Fibroblast of mammary gland (primary cell): Measurements from ENCODE around the gene ZBTB44.
"Not testable (repeated sequence)": the region's sequence is repeated elsewhere in the genome, so short reads cannot be mapped to it uniquely, and the experiment has no call there.

Experiments used
- DNase-seq: peaks from one replicate; pipeline ENCODE4 v3.0.0-alpha.2; 2010; ENCODE audit warnings: low read depth
- H3K4me3 ChIP-seq: 2 replicates; pipeline ENCODE4 v1.5.1; 2011; ENCODE audit warnings: low read depth, mild to moderate bottlenecking, low read length, moderate library complexity; ENCODE audit not compliant: control insufficient read depth
- CTCF ChIP-seq: conservative IDR thresholded peaks from 2 replicates; pipeline ENCODE4 v1.5.1; 2011; ENCODE audit warnings: low read depth, low read length, inconsistent platforms; ENCODE audit not compliant: control insufficient read depth, insufficient read depth

The ZBTB44 gene

GRCh38 chr11:130299978-130300377 lies 14.7 kb downstream of the ZBTB44 start:
- TF ChIP-seq CTCF, result no peak
- H3K4me3 ChIP-seq, result no peak overlapping the region
- DNase-seq, result no peak

GRCh38 chr11:130295657-130296056 lies 19.1 kb downstream of the ZBTB44 start:
- TF ChIP-seq CTCF, result no peak
- no peak for DNase-seq
- no peak overlapping the region for H3K4me3 ChIP-seq

GRCh38 chr11:130282111-130282510 lies 32.6 kb downstream of the ZBTB44 start:
- no peak for TF ChIP-seq CTCF
- no peak for DNase-seq
- no peak overlapping the region for H3K4me3 ChIP-seq

GRCh38 chr11:130281341-130281740 lies 33.4 kb downstream of the ZBTB44 start:
- not testable (repeated sequence) for H3K4me3 ChIP-seq

GRCh38 chr11:130279989-130280388 lies 34.7 kb downstream of the ZBTB44 start:
- no peak for DNase-seq
- H3K4me3 ChIP-seq, result no peak overlapping the region
- no peak for TF ChIP-seq CTCF

More at GRCh38 chr11:130281341-130281740, 33.4 kb downstream of the ZBTB44 start:
- not testable (repeated sequence) for DNase-seq

GRCh38 chr11:130278745-130279144 lies 36.0 kb downstream of the ZBTB44 start:
- peak; percentile 3 for DNase-seq
- no peak for TF ChIP-seq CTCF
- no peak overlapping the region for H3K4me3 ChIP-seq

GRCh38 chr11:130278151-130278550 lies 36.6 kb downstream of the ZBTB44 start:
- no peak for TF ChIP-seq CTCF
- no peak for DNase-seq
- H3K4me3 ChIP-seq, result no peak overlapping the region
